Measurements from ENCODE around the gene PRCP. TPM values are rescaled to one million over a fixed set of nuclear protein-coding genes. Genes with fewer than 3 reads are reported as not detected.

The PRCP gene
- polyA plus RNA-seq, 1 of the 3 experiments (the other 2 are of a cell fraction), result 65.0 TPM

- POLR2A ChIA-PET, result no interaction called here
Measured at GRCh38 chr11:82890002-82890341, 10.3 kb downstream of the PRCP start.

More at GRCh38 chr11:82890002-82890341, 10.3 kb downstream of the PRCP start:
- Histone ChIP-seq H3K9ac (no peak overlapping the region), H3K27ac (ENCODE audit: low read depth in 2 of 2, low read length in 1 of 2) (no peak overlapping the region), H3F3A (replicated peaks; ENCODE audit: insufficient read depth) (no peaks in the 10 kb centered on the region), H2AFZ (ENCODE audit: low read depth) (no peak overlapping the region), H3K79me2 (ENCODE audit: insufficient read depth) (no peaks in the 10 kb centered on the region; the same call in none of the 2 replicates), H3K27me3 (ENCODE audit: insufficient read depth) (no peaks in the 10 kb centered on the region), H3K4me2 (no peak overlapping the region), H3K36me3 (replicated peaks in 1 of 2; ENCODE audit: control insufficient read depth in 1 of 2, insufficient read depth in 2 of 2, low read length in 1 of 2) (no peaks in the 10 kb centered on the region), H3K9me3 (no peaks in the 10 kb centered on the region), H3K4me1 (ENCODE audit: control insufficient read depth in 1 of 2, insufficient read depth in 2 of 2, low read depth in 1 of 2, low read length in 1 of 2) (no peaks in the 10 kb centered on the region; a peak in 2 of 4 replicates), H3K4me3 (ENCODE audit: low read depth in 2 of 2, low read length in 1 of 2) (no peak overlapping the region), H3K9me2 (0 out of 2 replicates have a peak, but pooled peaks cover 3% of the 10 kb centered on the region), H4K20me1 (ENCODE audit: insufficient read depth) (no peaks in the 10 kb centered on the region)
- no peak for DNase-seq
- 91% methylated on average over 1 of the region's 1 CpG for WGBS (ENCODE audit: low lambda C conversion rate)
- TF ChIP-seq YY1 (IDR thresholded peaks at IDR 0.05; ENCODE audit: low read depth), result no peak
- TF ChIP-seq, protein P1, sequence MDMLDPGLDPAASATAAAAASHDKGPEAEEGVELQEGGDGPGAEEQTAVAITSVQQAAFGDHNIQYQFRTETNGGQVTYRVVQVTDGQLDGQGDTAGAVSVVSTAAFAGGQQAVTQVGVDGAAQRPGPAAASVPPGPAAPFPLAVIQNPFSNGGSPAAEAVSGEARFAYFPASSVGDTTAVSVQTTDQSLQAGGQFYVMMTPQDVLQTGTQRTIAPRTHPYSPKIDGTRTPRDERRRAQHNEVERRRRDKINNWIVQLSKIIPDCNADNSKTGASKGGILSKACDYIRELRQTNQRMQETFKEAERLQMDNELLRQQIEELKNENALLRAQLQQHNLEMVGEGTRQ (IDR thresholded peaks at IDR 0.05; ENCODE audit: borderline replicate concordance, low read depth, low read length), result no peak
- no peak for TF ChIP-seq RAD21 (IDR thresholded peaks at IDR 0.05; ENCODE audit: low read length)
- no peak for TF ChIP-seq SMC3 (IDR thresholded peaks at IDR 0.05; ENCODE audit: low read depth, low read length)
- TF ChIP-seq, protein P2, sequence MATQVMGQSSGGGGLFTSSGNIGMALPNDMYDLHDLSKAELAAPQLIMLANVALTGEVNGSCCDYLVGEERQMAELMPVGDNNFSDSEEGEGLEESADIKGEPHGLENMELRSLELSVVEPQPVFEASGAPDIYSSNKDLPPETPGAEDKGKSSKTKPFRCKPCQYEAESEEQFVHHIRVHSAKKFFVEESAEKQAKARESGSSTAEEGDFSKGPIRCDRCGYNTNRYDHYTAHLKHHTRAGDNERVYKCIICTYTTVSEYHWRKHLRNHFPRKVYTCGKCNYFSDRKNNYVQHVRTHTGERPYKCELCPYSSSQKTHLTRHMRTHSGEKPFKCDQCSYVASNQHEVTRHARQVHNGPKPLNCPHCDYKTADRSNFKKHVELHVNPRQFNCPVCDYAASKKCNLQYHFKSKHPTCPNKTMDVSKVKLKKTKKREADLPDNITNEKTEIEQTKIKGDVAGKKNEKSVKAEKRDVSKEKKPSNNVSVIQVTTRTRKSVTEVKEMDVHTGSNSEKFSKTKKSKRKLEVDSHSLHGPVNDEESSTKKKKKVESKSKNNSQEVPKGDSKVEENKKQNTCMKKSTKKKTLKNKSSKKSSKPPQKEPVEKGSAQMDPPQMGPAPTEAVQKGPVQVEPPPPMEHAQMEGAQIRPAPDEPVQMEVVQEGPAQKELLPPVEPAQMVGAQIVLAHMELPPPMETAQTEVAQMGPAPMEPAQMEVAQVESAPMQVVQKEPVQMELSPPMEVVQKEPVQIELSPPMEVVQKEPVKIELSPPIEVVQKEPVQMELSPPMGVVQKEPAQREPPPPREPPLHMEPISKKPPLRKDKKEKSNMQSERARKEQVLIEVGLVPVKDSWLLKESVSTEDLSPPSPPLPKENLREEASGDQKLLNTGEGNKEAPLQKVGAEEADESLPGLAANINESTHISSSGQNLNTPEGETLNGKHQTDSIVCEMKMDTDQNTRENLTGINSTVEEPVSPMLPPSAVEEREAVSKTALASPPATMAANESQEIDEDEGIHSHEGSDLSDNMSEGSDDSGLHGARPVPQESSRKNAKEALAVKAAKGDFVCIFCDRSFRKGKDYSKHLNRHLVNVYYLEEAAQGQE (IDR thresholded peaks at IDR 0.05; ENCODE audit: low read depth, low read length), result no peak
- no peak for TF ChIP-seq FOXM1 (IDR thresholded peaks at IDR 0.05; ENCODE audit: low read depth)
- no peak for TF ChIP-seq ELF1 (IDR thresholded peaks at IDR 0.05)
- TF ChIP-seq, protein P3, sequence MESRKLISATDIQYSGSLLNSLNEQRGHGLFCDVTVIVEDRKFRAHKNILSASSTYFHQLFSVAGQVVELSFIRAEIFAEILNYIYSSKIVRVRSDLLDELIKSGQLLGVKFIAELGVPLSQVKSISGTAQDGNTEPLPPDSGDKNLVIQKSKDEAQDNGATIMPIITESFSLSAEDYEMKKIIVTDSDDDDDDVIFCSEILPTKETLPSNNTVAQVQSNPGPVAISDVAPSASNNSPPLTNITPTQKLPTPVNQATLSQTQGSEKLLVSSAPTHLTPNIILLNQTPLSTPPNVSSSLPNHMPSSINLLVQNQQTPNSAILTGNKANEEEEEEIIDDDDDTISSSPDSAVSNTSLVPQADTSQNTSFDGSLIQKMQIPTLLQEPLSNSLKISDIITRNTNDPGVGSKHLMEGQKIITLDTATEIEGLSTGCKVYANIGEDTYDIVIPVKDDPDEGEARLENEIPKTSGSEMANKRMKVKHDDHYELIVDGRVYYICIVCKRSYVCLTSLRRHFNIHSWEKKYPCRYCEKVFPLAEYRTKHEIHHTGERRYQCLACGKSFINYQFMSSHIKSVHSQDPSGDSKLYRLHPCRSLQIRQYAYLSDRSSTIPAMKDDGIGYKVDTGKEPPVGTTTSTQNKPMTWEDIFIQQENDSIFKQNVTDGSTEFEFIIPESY (IDR thresholded peaks at IDR 0.05; ENCODE audit: borderline replicate concordance, low read depth), result no peak
- TF ChIP-seq POLR2AphosphoS5 (IDR thresholded peaks at IDR 0.05; ENCODE audit: low read depth, low read length), result no peak
- CTCF ChIA-PET, result interaction anchor here (4.2 kb wide), 1 partner anchor 23 kb away, joined by 16 read pairs; no protein-coding TSS in a partner anchor

Measured in SK-N-SH (cell line).